ENCODE data around the gene ANKRD16.
"Not testable (repeated sequence)": the region's sequence is repeated elsewhere in the genome, so short reads cannot be mapped to it uniquely, and the experiment has no call there.

Gene ANKRD16

GRCh38 chr10:5903563-5903962 is 13.9 kb upstream of the ANKRD16 start:
- ATAC-seq: no peak
- no peak for DNase-seq

- no peak for DNase-seq
- ATAC-seq: no peak
Measured at GRCh38 chr10:5902511-5903274, 13.0 kb upstream of the ANKRD16 start.

GRCh38 chr10:5900247-5900646 is 10.6 kb upstream of the ANKRD16 start:
- DNase-seq (no peak), ATAC-seq (no peak)

- no peak for DNase-seq
- no peak for ATAC-seq
Measured at GRCh38 chr10:5898163-5898562, 8.5 kb upstream of the ANKRD16 start.

GRCh38 chr10:5897504-5897903 is 7.8 kb upstream of the ANKRD16 start:
- DNase-seq: no peak
- ATAC-seq: no peak

- ATAC-seq (no peak), DNase-seq (no peak)
Measured at GRCh38 chr10:5897053-5897340, 7.3 kb upstream of the ANKRD16 start.

GRCh38 chr10:5896208-5897052 is 6.7 kb upstream of the ANKRD16 start:
- DNase-seq (no peak), ATAC-seq (no peak)

- ATAC-seq (no peak), DNase-seq (no peak)
Measured at GRCh38 chr10:5895804-5896203, 6.1 kb upstream of the ANKRD16 start.

GRCh38 chr10:5895365-5895764 is 5.7 kb upstream of the ANKRD16 start:
- DNase-seq (no peak), ATAC-seq (no peak)

GRCh38 chr10:5894873-5895272 is 5.2 kb upstream of the ANKRD16 start:
- DNase-seq (no peak), ATAC-seq (no peak)

- no peak for DNase-seq
- ATAC-seq: no peak
Measured at GRCh38 chr10:5894403-5894802, 4.7 kb upstream of the ANKRD16 start.

GRCh38 chr10:5893321-5893720 is 3.6 kb upstream of the ANKRD16 start:
- no peak for DNase-seq

GRCh38 chr10:5892007-5892406 is 2.3 kb upstream of the ANKRD16 start:
- ATAC-seq (no peak), DNase-seq (no peak)

More at GRCh38 chr10:5893321-5893720, 3.6 kb upstream of the ANKRD16 start:
- ATAC-seq: no peak

- no peak for ATAC-seq
- no peak for DNase-seq
Measured at GRCh38 chr10:5891009-5891408, 1.3 kb upstream of the ANKRD16 start.

GRCh38 chr10:5890452-5890915 is 791 bp upstream of the ANKRD16 start:
- ATAC-seq (no peak), DNase-seq (peak; percentile 38)

GRCh38 chr10:5888843-5889623 is 660 bp downstream of the ANKRD16 start:
- ATAC-seq: peak; percentile 24
- DNase-seq: peak; percentile 53

- no peak for DNase-seq
Measured at GRCh38 chr10:5888351-5888750, 1.3 kb downstream of the ANKRD16 start.

GRCh38 chr10:5887641-5888040 is 2.1 kb downstream of the ANKRD16 start:
- DNase-seq: no peak

More at GRCh38 chr10:5888351-5888750, 1.3 kb downstream of the ANKRD16 start:
- no peak for ATAC-seq

GRCh38 chr10:5887029-5887428 is 2.7 kb downstream of the ANKRD16 start:
- ATAC-seq (no peak), DNase-seq (no peak)

More at GRCh38 chr10:5887641-5888040, 2.1 kb downstream of the ANKRD16 start:
- no peak for ATAC-seq

- ATAC-seq (no peak), DNase-seq (no peak)
Measured at GRCh38 chr10:5885619-5886018, 4.1 kb downstream of the ANKRD16 start.

GRCh38 chr10:5882961-5883360 is 6.7 kb downstream of the ANKRD16 start:
- no peak for ATAC-seq

GRCh38 chr10:5877041-5877440 is 12.7 kb downstream of the ANKRD16 start:
- not testable (repeated sequence) for ATAC-seq, DNase-seq

More at GRCh38 chr10:5882961-5883360, 6.7 kb downstream of the ANKRD16 start:
- DNase-seq: no peak

Measured in stimulated activated naive CD8-positive, alpha-beta T cell treated with anti-CD3 and anti-CD28 coated beads, Interleukin-15, Interleukin-2, amounts not matched to agents 100 U/mL and 50 U/mL, for 24 hours (primary cell).